Epithelial cell of prostate (primary cell): ENCODE data around the gene TCFL5.

Experiments used
- DNase-seq: peaks from one replicate; pipeline ENCODE4 v3.0.0-alpha.2; 2011; ENCODE audit warnings: low read depth, low spot score
- H3K27ac ChIP-seq: fragments of 450-650 bp; 2 replicates; pipeline ENCODE4 v1.5.1; 2017; ENCODE audit warnings: mild to moderate bottlenecking

Gene TCFL5

GRCh38 chr20:62804021-62804626 lies 57.5 kb downstream of the TCFL5 start:
- no peak for DNase-seq
- no peak overlapping the region for H3K27ac ChIP-seq

DNA sequence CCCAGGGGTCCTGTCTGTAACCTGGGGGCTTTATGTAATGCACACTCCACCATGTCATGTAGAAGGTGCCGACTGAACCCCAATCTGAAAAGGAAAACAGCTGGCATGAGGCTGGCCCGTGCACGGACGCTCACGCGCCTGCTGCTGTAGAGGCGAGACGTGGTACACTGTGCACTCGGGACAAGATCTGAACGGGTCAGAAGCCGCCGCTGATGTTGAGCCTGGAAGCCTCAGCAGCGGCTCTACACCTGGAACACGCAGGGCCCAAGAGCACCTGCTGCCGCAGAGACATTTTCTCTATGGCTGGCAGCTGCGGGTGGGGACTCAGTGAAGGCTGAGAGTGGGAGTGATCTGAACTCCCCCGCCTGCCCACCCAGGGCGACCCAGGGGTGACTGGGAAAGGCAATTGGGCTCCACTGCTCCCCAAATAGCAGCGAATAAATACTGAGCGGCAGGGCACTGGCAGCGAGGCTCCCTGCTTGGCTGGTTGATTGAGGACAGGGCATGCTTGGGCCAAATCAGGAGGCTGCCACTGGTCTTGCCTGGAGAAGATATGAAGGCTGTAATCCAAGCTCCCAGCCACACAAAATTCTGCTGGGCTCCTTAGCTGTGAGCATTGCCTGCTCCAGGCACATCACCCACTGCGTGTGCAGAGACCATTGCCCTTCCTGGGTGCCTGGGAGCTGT lies 59.5 kb downstream of the TCFL5 start:
- H3K27ac ChIP-seq = no peak overlapping the region
- DNase-seq = no peak

GRCh38 chr20:62801284-62802010 lies 60.2 kb downstream of the TCFL5 start:
- DNase-seq = no peak
- H3K27ac ChIP-seq = no peak overlapping the region

GRCh38 chr20:62800314-62801259 lies 61.0 kb downstream of the TCFL5 start:
- no peak overlapping the region for H3K27ac ChIP-seq
- DNase-seq = no peak

DNA sequence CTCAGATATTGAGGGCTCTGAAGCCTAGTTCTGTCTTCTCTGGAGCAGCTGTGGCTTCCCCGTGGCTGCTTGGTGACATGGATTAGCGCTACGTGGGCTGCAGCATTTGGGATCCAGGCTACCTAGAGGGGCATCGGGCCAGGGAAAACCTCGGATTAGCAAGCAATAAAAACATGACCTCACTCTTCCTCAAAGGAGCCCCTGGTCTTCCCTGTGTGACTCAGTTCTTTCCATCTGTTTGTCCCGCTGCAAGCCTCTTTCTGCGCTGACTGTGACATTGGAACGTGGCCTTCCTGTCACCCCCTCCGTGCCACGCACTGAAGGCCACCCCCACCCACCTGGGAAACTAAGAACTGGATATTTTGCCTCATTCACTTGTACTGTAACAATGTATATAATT lies 61.7 kb downstream of the TCFL5 start:
- H3K27ac ChIP-seq = no peak overlapping the region
- no peak for DNase-seq

GRCh38 chr20:62799459-62799858 lies 62.2 kb downstream of the TCFL5 start:
- no peak overlapping the region for H3K27ac ChIP-seq
- no peak for DNase-seq

DNA sequence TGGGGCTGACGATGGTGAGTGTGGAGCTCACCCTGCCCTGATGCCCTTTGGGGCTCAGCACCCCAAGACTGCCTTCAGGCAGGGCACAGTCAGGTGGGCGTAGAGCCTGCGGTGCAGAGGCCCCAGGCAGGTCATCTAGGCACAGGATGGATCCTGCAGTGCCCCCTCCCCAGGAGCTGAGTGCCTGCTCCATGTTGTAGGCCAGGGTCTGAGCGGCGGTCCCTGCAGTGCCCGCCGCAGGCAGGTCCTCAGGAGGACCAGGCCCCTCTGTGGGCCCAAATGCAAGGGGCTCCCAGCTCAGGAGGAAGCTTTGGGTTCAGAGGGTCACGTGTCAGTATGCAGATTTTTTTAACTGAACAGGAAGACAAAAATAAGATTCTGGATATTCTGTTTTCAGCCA lies 62.6 kb downstream of the TCFL5 start:
- H3K27ac ChIP-seq = no peak overlapping the region
- no peak for DNase-seq

- H3K27ac ChIP-seq = no peak overlapping the region
- no peak for DNase-seq
These were observed 63.7 kb downstream of the TCFL5 start for GRCh38 chr20:62797671-62798532.

DNA sequence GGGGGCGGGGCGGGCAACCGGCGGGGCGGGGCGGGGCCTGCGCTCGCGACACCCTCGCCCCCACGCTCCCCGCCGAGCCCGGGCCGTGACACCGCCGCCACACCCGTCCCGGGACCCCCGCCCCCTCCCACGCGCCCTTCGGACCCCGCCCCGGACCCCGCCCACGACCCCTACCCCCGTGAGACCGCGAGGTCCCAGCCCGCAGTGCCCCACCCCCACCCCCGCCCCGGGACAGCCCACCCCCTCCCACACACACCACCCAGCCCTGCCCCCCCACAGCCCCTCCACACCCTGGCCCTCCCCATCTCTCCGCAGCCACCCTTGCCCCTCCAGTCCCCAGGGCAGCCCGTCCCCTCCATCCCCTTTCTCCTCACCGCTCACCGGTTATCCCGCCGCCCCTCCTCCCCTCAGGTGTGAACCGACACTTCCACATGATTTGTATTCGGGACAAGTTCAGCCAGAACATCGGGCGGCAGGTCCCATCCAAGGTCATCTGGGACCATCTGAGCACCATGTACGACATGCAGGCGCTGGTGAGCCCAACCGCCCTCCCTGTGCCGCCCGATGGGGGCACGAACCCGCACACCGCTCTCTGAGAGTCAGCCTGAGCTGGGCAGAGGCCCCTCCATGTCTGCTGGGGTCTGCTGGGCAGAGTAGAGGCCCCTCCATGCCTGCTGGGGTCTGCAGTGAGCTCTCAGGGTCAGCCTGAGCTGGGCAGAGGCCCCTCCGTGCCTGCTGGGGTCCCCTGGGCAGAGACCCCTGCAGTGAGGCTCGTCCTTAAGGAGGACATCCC lies 64.7 kb downstream of the TCFL5 start:
- peak overlapping the region; percentile 69 for H3K27ac ChIP-seq
- no peak for DNase-seq

GRCh38 chr20:62795023-62795761 lies 66.4 kb downstream of the TCFL5 start:
- DNase-seq = no peak

GRCh38 chr20:62794007-62794724 lies 67.5 kb downstream of the TCFL5 start:
- peak overlapping the region; percentile 69 for H3K27ac ChIP-seq
- peak; percentile 41 for DNase-seq

More at GRCh38 chr20:62795023-62795761, 66.4 kb downstream of the TCFL5 start:
- peak overlapping the region; percentile 69 for H3K27ac ChIP-seq

- H3K27ac ChIP-seq = no peak overlapping the region
- DNase-seq = no peak
These were observed 67.9 kb downstream of the TCFL5 start for GRCh38 chr20:62793757-62794006.

- DNase-seq = no peak
- no peak overlapping the region for H3K27ac ChIP-seq
These were observed 68.5 kb downstream of the TCFL5 start for GRCh38 chr20:62792940-62793756.

DNA sequence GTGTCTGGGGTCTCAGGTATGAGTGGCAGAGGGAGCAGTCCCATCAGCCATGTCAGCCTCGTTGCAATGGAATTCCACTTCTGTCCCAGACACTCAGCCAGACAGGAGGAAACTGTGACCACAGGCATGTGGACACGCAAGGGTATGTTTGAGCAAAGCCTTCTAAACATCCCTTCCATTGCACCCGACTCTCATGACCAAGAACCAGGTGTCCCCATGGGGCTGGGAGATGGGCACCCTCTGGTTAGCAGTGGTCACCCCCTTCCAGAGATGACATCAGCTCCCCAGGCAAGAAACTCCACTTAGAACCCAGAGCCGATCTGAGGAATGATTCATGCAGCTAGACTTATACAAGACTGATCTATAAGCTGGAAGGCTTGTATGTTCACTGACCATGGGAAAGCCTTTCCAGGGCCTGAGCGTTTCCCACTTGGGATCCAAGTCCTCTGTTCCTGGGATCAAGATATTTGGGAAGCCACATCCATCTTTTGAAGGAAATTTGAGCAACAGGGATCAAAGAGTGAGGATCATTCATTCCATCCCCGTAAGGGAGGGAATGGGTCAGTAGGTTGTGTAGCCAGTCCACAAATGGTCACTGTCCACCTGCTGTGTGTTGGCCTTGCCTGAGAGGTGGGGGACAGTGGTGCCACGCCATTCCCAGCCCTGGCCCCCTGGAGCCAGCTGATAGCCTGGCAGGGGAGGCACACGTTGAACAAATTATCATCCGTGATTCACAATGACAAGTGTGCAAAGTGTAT lies 69.3 kb downstream of the TCFL5 start:
- H3K27ac ChIP-seq = no peak overlapping the region
- DNase-seq = peak; percentile 36

DNA sequence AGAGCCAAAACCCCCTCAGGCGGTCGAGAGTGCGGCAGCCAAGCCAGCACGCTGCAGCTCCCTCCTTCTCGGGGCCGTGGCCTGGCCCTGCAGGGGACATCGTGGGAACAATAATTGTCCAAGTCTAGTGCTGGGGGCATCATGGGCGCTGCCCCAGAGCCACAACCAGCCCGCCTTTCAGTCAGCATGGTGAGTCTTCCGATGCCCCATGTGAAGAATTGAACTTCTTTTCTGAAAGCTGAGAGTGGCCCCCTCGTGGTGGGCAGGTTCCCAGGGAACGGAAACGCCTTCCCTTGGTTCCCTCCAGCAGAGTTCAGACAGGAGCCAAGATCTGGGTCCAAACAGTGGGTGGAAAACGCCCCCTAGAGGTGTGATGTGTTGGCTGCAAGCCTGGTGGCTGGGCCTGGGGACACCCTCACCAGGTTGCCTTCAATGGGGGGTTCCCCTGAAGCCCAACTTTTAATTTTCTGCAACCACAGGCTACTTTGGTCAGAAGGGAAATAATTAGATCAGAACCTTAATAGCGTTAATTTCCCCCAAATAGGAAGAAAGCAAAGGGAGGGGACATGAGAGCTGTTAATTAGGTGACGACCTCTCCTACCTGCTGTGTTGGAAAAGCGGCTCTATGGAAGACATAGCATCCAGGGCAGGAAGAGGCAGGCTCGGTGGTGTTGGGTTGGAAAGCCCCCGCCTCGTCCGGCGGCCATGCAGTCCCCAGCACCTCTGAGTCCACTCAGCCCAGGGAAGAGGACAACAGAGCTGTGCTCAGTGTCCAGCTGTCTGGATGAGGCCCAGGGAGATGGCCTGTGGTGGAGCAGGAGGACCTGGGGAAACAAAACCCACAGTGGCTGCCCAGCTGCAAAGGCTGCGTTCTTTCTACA lies 70.1 kb downstream of the TCFL5 start:
- DNase-seq = peak; percentile 26
- no peak overlapping the region for H3K27ac ChIP-seq
